IgD-negative memory B cell (primary cell): Measurements from ENCODE around the gene CENPV. TPM values are rescaled to one million over a fixed set of nuclear protein-coding genes. Genes with fewer than 3 reads are reported as not detected.
"Not testable (repeated sequence)": the region's sequence is repeated elsewhere in the genome, so short reads cannot be mapped to it uniquely, and the experiment has no call there.

Source experiments
- H3K27ac Mint-ChIP-seq, 3 donors: one replicate each; pipeline ENCODE4 v1.8.0; 2020 to 2022; ENCODE audit warnings: mild to moderate bottlenecking in 3 of 3, mixed read lengths in 3 of 3, moderate library complexity in 1 of 3
- H3K27me3 Mint-ChIP-seq: one replicate; pipeline ENCODE4 v1.8.0; 2021; ENCODE audit warnings: mixed read lengths
- H3K36me3 Mint-ChIP-seq: one replicate; pipeline ENCODE4 v1.8.0; 2020; ENCODE audit warnings: mild to moderate bottlenecking, mixed read lengths
- H3K4me1 Mint-ChIP-seq, 3 donors: one replicate each; pipeline ENCODE4 v1.8.0; 2020 to 2022; ENCODE audit warnings: mixed read lengths in 3 of 3, mild to moderate bottlenecking in 1 of 3
- H3K4me3 Mint-ChIP-seq, 4 donors: one replicate each; pipeline ENCODE4 v1.8.0; 2020 to 2022; ENCODE audit warnings: mild to moderate bottlenecking in 4 of 4, mixed read lengths in 4 of 4, moderate library complexity in 3 of 4
- H3K9me3 Mint-ChIP-seq, 3 donors: one replicate each; pipeline ENCODE4 v1.8.0; 2020 to 2021; ENCODE audit warnings: mixed read lengths in 3 of 3, mild to moderate bottlenecking in 1 of 3
- polyA plus RNA-seq: library from polyadenylated mRNA; unstranded; fragments of 300-500 nt; fragmentation: Illumina TruSeq; gene quantifications from one replicate; pipeline ENCODE4 v1.2.3, GENCODE V29; 2021

Gene CENPV
- 17.3 TPM for polyA plus RNA-seq

DNA sequence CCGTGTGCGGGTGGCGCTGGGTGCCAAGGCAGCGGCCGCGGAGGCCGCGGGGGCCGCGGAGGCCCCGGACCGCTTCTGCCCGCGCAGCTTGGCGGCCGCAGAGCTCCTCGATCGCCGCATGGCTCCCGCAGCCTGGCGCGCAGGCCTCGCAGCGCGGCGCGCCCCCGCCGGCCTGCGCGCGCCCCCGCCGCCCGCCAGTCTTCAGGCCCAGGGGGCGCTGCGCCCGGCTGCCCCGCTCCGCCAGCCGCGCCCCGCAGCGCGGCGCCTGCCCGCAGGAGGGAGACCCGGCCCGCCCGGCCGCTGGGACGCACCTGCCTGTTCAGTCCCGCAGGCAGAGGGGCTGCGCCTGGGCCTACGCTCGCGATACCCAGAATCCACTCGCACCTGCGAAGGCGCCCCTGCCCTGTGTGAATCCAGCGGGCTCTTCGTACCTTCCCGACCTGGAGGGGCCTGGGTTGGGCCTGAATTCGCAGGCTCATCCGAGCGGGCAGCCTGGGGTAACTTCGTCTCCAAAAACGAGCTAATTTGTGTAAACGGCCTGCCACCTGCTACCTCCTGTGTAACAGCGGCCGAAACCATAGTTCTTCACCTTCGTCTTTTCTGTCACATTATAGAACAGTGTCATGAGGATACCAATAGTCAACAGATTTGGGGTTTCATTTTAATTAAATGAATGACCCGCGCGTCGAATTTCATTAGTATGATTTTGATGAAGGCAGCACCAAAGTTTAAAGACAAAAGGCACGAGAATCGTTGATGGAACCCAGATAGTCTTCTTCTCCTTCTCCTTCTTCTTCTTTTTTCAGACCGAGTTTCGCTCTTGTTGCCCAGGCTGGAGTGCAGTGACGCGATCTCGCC is at the start of gene CENPV:
CENPV (minus strand) TSS at position 153 of the 858 bp plus-strand sequence; CDS start at position 120, 33 bp downstream.
- no peaks in the 10 kb centered on the region for H3K27me3 Mint-ChIP-seq
- peaks cover 4% of the 10 kb centered on the region for H3K36me3 Mint-ChIP-seq
- H3K4me1 Mint-ChIP-seq, result peaks cover 11 to 16% (median 15%) of the 10 kb centered on the region in 3 donors
- H3K27ac Mint-ChIP-seq, result peak within 1 kb of the TSS; percentile 81 to 93 (median 92)
- H3K9me3 Mint-ChIP-seq, result no peaks in the 10 kb centered on the region
- H3K4me3 Mint-ChIP-seq, result peak within 1 kb of the TSS; percentile 89 to 97 (median 96)

DNA sequence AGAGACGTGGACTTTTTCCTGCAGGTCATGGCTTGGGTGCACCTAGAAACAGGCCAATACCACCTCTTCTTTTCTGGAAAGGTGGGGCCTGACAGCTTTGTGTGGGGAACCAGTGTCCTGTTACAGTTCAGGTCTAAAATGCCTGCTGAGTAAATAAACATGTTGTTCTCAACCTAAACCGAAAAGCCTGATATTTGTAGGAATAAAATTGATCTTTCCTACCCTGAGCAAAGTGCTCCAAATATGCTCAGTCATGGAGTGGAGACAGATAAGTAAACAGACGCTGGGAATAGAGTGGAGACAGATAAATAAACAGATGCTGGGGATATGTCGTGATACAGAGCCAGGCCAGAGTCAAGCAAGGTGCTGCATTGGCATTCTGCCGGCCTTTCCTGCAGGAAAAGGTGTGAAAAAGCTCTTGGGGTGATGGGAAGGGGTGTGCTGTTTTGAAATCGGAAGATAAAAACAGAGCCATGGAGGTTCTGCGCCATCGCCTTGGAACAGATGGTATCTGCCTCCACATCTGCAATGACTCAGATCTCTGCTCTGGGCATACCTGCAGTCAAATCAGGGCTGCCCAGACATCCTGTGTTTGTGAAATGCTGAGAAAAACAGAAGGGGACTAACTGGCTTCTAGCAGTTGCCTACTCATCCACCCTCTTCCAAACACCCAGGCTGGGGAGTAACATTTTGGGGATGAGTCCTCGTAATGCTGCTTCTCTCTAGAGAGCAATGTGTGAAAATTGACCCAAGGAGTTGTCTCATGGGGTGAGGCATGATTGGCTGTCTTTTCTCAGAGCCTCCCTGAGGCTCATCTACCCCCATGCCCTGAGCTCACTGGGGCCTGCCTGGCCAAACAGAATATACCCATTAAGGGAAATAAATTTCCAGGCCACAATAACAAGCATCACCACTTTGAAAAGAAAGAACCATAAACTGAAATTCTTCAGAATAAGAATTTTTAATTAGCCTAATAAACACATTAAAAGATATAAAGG is 45.3 kb upstream of the CENPV start:
- Mint-ChIP-seq H3K4me3 (peak overlapping the region in 3 of 4 donors; percentile 38 to 80 (median 49)), H3K4me1 (peaks cover 8 to 13% (median 13%) of the 10 kb centered on the region in 3 donors), H3K36me3 (peaks cover 2% of the 10 kb centered on the region), H3K27ac (peak overlapping the region in 2 of 3 donors; percentile 0 to 20), H3K9me3 (no peaks in the 10 kb centered on the region), H3K27me3 (no peaks in the 10 kb centered on the region)

DNA sequence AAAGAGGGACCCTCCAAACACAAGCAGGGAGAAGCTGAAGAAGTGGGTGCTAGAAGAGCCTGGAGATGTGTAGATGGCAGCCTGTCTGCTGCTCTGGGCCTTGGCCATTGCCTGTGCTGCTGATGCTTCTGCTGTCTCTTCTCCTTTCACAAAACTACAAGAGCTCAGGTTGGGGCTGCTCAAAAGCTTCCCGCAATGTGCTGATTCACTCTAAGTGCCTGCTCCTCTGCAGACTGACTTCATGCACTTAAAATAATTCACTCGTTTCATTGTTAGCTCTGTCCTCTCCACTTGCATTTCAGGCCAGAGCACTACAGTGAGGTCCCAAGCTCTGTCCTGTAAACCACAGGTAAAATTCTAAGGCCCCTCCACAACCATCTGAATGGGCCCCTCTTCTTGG is 43.4 kb upstream of the CENPV start:
- H3K9me3 Mint-ChIP-seq, H3K36me3 Mint-ChIP-seq, H3K27me3 Mint-ChIP-seq, H3K4me3 Mint-ChIP-seq: not testable (repeated sequence)
- Mint-ChIP-seq H3K27ac (peak overlapping the region in 1 of 3 donors; percentile 29), H3K4me1 (peaks cover 8 to 13% (median 13%) of the 10 kb centered on the region in 3 donors)

DNA sequence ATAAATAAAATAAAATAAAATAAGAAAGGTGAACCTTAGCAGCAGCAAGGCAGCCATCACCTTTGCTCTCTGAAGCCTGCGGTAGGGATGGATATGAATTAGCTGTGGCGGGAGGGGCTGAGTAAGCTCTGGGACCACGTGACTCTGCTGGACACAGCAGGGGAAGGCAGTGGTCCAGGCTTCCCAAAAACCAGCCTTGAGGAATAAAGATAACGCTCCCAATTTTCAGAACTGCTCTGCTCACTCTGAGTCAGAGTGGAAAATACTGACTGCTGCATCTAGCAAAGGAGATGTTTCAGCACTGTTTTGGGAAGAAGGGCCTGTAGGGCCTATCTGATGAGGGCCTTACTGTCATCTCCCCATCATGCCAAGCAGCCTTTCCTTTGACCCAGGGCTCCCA is 42.6 kb upstream of the CENPV start:
- not testable (repeated sequence) for H3K4me3 Mint-ChIP-seq, H3K36me3 Mint-ChIP-seq, H3K9me3 Mint-ChIP-seq, H3K27ac Mint-ChIP-seq, H3K27me3 Mint-ChIP-seq
- H3K4me1 Mint-ChIP-seq, result peaks cover 8 to 13% (median 13%) of the 10 kb centered on the region in 3 donors

DNA sequence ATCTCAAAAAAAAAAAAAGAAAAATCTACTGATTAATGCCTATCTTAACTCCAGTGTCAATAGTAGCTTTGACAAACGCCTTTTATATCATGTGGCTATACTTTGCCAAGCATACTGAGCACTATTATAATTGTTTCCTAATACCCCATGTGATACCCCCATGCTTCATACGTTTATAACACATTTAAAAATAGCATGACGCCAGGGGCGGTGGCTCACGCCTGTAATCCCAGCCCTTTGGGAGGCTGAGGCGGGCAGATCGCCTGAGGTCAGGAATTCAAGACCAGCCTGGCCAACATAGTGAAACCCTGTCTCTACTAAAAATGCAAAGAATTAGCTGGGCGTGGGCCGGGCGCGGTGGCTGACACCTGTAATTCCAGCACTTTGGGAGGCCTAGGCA is 39.2 kb upstream of the CENPV start:
- not testable (repeated sequence) for H3K27me3 Mint-ChIP-seq, H3K36me3 Mint-ChIP-seq, H3K4me3 Mint-ChIP-seq, H3K4me1 Mint-ChIP-seq, H3K9me3 Mint-ChIP-seq, H3K27ac Mint-ChIP-seq

DNA sequence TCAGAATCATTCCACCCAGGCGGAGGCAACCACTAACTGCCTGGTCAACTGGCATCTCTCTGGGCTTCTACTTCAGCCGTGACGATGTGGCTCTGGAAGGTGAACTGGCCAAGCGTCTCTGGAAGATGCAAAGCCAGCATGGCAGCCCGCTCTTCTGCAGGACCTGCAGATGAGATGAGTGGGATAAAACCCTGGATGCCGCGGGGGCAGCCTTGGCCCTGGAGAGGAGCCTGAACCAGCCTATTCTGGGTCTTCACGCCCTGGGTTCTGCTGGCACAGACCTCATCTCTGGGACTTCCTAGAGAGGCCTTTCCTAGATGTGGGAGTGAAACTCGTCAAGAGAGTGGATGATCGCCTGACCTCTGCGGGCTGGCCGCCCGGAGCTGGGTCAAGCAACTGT is 38.2 kb upstream of the CENPV start:
- Mint-ChIP-seq H3K27me3 (no peaks in the 10 kb centered on the region), H3K36me3 (no peaks in the 10 kb centered on the region), H3K9me3 (no peaks in the 10 kb centered on the region), H3K4me3 (peak overlapping the region in 1 of 4 donors; percentile 24), H3K4me1 (peaks cover 5 to 6% (median 5%) of the 10 kb centered on the region in 3 donors), H3K27ac (peak overlapping the region in 1 of 3 donors; percentile 71)

DNA sequence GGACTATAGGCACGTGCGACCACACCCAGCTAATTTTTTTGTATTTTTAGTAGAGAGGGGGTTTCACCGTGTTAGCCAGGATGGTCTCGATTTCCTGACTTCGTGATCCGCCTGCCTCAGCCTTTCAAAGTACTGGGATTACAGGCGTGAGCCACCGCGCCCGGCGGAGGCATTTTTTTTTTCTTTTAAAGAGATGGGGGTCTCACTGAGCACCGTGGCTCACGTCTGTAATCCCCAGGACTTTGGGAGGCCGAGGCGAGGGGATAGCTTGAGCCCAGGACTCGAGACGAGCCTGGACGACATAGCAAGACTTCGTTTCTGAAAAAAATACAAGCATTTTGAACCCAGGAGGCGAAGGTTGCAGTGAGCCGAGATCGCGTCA is 32.8 kb upstream of the CENPV start:
- H3K9me3 Mint-ChIP-seq, H3K36me3 Mint-ChIP-seq, H3K27me3 Mint-ChIP-seq: not testable (repeated sequence)
- Mint-ChIP-seq H3K27ac (peak overlapping the region in 1 of 3 donors; percentile 78), H3K4me3 (peak overlapping the region; percentile 85 to 95 (median 92)), H3K4me1 (peaks cover 29 to 39% (median 35%) of the 10 kb centered on the region in 3 donors)

DNA sequence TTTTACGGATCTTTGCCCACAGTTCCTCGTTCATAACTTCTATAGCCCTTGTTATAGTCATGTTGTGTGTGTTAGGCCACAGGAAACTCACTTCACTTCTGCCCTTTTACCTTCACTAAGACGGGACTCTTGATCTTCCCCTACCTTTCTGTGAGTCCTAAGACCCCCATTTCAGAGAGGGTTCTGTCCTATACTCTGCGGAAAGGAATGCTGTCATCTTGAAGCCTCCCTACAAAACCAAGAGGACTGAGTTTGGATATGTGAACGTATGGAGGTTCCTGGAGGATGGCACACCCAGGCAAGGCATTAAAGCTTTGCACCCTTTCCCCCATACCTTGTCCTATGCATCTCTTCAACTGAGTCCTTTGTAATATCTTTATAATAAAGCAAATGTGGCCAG is 31.3 kb upstream of the CENPV start:
- Mint-ChIP-seq H3K27ac (peak overlapping the region; percentile 5 to 47 (median 20)), H3K9me3 (peaks cover 0 to 2% (median 1%) of the 10 kb centered on the region in 3 donors), H3K4me3 (peak overlapping the region in 2 of 4 donors; percentile 21 to 80), H3K27me3 (peaks cover 2% of the 10 kb centered on the region), H3K4me1 (peaks cover 36 to 43% (median 39%) of the 10 kb centered on the region in 3 donors), H3K36me3 (no peaks in the 10 kb centered on the region)

DNA sequence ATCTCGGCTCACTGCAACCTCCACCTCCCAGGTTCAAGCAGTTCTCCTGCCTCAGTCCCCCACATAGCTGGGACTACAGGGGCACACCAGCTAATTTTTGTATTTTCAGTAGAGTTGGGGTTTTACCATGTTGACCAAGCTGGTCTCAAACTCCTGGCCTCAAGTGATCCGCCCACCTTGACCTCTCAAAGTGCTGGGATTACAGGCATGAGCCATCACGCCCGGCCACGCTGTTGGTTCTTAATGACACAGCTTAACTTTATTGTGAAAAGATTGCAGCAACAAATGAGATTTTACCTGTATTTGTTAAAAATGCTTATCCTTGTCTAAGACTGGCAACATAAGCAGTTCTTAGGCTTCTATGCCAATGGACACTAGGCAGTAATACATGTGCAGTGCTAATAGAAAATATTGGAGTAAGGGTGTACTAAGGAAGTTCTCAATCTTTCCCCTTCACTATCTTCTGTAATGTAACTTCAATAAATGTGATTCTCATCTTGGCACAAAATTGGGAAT is 30.6 kb upstream of the CENPV start:
- Mint-ChIP-seq H3K9me3 (peaks cover 0 to 2% (median 1%) of the 10 kb centered on the region in 3 donors), H3K27me3 (peaks cover 2% of the 10 kb centered on the region), H3K4me3 (peak overlapping the region in 3 of 4 donors; percentile 30 to 80 (median 73)), H3K36me3 (no peaks in the 10 kb centered on the region), H3K4me1 (peaks cover 36 to 43% (median 39%) of the 10 kb centered on the region in 3 donors), H3K27ac (peak overlapping the region; percentile 47 to 100 (median 80))

DNA sequence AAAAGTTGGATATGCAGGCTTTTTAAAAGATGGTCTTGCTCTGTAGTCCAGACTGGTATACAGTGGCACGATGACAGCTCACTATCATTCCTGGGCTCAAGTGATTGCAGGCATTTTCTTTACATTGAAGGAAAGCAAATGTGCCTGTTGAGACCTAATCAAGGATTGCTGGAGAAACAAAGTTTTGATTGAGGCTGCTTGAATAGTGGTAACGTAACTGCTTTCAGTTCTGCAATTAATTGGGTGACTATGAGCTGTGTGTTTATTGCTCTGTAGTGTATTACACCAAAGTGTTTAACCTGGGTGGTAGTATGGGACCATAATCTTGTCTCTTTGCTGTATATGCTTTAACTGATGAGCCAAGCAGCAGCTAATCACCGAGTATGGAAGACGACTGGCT is 29.9 kb upstream of the CENPV start:
- Mint-ChIP-seq H3K27ac (peak overlapping the region; percentile 47 to 100 (median 80)), H3K27me3 (peaks cover 2% of the 10 kb centered on the region), H3K9me3 (peaks cover 0 to 2% (median 1%) of the 10 kb centered on the region in 3 donors)

DNA sequence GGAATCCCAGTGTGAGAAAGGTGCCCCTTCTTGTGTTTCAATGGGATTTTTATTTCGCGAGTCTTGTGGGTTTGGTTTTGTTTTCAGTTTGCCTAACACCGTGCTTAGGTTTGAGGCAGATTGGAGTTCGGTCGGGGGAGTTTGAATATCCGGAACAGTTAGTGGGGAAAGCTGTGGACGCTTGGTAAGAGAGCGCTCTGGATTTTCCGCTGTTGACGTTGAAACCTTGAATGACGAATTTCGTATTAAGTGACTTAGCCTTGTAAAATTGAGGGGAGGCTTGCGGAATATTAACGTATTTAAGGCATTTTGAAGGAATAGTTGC is 28.2 kb upstream of the CENPV start:
- peaks cover 0 to 2% (median 1%) of the 10 kb centered on the region in 3 donors for H3K9me3 Mint-ChIP-seq

More for the DNA sequence above, 29.9 kb upstream of the CENPV start:
- H3K4me1 Mint-ChIP-seq, result peaks cover 36 to 43% (median 39%) of the 10 kb centered on the region in 3 donors
- H3K4me3 Mint-ChIP-seq, result peak overlapping the region; percentile 26 to 80 (median 52)
- H3K36me3 Mint-ChIP-seq, result no peaks in the 10 kb centered on the region

DNA sequence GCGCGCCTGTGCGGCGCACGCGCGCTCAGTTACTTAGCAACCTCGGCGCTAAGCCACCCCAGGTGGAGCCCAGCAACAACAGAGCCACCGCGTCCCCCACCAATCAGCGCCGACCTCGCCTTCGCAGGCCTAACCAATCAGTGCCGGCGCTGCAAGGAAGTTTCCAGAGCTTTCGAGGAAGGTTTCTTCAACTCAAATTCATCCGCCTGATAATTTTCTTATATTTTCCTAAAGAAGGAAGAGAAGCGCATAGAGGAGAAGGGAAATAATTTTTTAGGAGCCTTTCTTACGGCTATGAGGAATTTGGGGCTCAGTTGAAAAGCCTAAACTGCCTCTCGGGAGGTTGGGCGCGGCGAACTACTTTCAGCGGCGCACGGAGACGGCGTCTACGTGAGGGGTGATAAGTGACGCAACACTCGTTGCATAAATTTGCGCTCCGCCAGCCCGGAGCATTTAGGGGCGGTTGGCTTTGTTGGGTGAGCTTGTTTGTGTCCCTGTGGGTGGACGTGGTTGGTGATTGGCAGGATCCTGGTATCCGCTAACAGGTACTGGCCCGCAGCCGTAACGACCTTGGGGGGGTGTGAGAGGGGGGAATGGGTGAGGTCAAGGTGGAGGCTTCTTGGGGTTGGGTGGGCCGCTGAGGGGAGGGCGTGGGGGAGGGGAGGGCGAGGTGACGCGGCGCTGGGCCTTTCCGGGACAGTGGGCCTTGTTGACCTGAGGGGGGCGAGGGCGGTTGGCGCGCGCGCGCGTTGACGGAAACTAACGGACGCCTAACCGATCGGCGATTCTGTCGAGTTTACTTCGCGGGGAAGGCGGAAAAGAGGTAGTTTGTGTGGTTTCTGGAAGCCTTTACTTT is 27.6 kb upstream of the CENPV start, which contains the start of gene UBB:
UBB (plus strand) TSS at position 452 of the 856 bp plus-strand sequence. CDS start 817 bp downstream, outside the sequence.
- H3K4me3 Mint-ChIP-seq, result peak within 1 kb of the TSS; percentile 93 to 99 (median 98)
- H3K4me1 Mint-ChIP-seq, result peaks cover 30 to 38% (median 31%) of the 10 kb centered on the region in 3 donors
- H3K36me3 Mint-ChIP-seq, result no peaks in the 10 kb centered on the region
- H3K27me3 Mint-ChIP-seq, result peaks cover 2% of the 10 kb centered on the region
- peaks cover 0 to 2% (median 1%) of the 10 kb centered on the region in 3 donors for H3K9me3 Mint-ChIP-seq
- H3K27ac Mint-ChIP-seq, result peak within 1 kb of the TSS; percentile 99 to 100 (median 100)

More for the DNA sequence above, 28.2 kb upstream of the CENPV start:
- H3K36me3 Mint-ChIP-seq, result no peaks in the 10 kb centered on the region
- peak overlapping the region; percentile 93 to 99 (median 98) for H3K4me3 Mint-ChIP-seq
- peak overlapping the region; percentile 99 to 100 (median 100) for H3K27ac Mint-ChIP-seq
- peaks cover 31 to 38% (median 33%) of the 10 kb centered on the region in 3 donors for H3K4me1 Mint-ChIP-seq
- H3K27me3 Mint-ChIP-seq, result peaks cover 2% of the 10 kb centered on the region

DNA sequence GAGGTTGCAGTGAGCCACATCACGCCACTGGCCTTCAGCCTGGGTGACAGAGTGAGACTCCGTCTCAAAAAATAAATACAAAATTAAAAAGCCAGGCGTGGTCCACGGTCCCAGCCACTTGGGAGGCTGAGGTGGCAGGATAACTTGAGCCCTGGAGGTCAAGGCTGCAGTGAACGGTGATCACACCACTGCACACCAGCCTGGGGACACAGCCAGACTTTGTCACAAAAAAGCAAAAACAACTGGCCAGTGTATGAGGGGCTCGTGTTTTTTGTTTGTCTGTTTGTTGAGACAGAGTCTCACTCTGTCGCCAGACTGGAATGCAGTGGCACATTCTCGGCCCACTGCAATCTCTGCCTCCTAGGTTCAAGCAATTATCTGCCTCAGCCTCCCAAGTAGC is 26.4 kb upstream of the CENPV start:
- H3K27me3 Mint-ChIP-seq, result peaks cover 2% of the 10 kb centered on the region
- peak overlapping the region in 1 of 3 donors; percentile 47 for H3K27ac Mint-ChIP-seq
- peaks cover 29 to 32% (median 31%) of the 10 kb centered on the region in 3 donors for H3K4me1 Mint-ChIP-seq
- H3K36me3 Mint-ChIP-seq, result no peaks in the 10 kb centered on the region
- peak overlapping the region in 1 of 4 donors; percentile 45 for H3K4me3 Mint-ChIP-seq
- peaks cover 0 to 2% (median 1%) of the 10 kb centered on the region in 3 donors for H3K9me3 Mint-ChIP-seq
